Measurements from ENCODE around the gene RHBDD2. TPM values are rescaled to one million over a fixed set of nuclear protein-coding genes. Genes with fewer than 3 reads are reported as not detected.
"Not testable (repeated sequence)": the region's sequence is repeated elsewhere in the genome, so short reads cannot be mapped to it uniquely, and the experiment has no call there.

RHBDD2 gene
- total RNA-seq, 1 donor from 2014 or later, result 32.8 TPM

DNA sequence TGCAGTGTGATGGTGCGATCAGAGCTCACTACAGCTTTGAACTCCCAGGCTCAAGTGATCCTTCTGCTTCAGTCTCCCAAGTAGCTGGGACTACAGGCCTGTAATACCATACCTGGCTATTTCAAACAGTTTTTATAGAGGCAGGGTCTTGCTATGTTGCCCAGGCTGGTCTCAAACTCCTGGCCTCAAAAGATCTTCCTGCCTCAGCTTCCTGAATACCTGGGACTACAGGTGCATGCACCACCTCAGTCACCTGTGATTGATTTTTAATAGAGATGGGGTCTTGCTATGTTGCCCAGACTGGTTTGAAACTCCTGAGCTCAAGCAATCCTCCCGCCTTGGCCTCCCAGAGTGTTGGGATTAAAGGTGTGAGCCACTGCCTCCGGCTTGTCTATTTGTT, 38.8 kb upstream of the RHBDD2 start:
- peaks cover 2% of the 10 kb centered on the region for H3K4me1 Mint-ChIP-seq
- TF ChIP-seq, protein P1, sequence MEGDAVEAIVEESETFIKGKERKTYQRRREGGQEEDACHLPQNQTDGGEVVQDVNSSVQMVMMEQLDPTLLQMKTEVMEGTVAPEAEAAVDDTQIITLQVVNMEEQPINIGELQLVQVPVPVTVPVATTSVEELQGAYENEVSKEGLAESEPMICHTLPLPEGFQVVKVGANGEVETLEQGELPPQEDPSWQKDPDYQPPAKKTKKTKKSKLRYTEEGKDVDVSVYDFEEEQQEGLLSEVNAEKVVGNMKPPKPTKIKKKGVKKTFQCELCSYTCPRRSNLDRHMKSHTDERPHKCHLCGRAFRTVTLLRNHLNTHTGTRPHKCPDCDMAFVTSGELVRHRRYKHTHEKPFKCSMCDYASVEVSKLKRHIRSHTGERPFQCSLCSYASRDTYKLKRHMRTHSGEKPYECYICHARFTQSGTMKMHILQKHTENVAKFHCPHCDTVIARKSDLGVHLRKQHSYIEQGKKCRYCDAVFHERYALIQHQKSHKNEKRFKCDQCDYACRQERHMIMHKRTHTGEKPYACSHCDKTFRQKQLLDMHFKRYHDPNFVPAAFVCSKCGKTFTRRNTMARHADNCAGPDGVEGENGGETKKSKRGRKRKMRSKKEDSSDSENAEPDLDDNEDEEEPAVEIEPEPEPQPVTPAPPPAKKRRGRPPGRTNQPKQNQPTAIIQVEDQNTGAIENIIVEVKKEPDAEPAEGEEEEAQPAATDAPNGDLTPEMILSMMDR (IDR thresholded peaks at IDR 0.05), result no peak
- no peaks in the 10 kb centered on the region for H3K27me3 Mint-ChIP-seq
- CTCF ChIA-PET, result no interaction called here
- intact Hi-C loops (cut with micrococcal nuclease), result no loop called here
- no peak overlapping the region for H3K27ac Mint-ChIP-seq
- POLR2A ChIA-PET, result no interaction called here
- no peaks in the 10 kb centered on the region for H3K9me3 Mint-ChIP-seq
- no peak overlapping the region for H3K4me3 Mint-ChIP-seq
- no peaks in the 10 kb centered on the region for H3K36me3 Mint-ChIP-seq (ENCODE audit: low read depth)
- DNase-seq, result no peak
- ATAC-seq (ENCODE audit: low read depth), result no peak

DNA sequence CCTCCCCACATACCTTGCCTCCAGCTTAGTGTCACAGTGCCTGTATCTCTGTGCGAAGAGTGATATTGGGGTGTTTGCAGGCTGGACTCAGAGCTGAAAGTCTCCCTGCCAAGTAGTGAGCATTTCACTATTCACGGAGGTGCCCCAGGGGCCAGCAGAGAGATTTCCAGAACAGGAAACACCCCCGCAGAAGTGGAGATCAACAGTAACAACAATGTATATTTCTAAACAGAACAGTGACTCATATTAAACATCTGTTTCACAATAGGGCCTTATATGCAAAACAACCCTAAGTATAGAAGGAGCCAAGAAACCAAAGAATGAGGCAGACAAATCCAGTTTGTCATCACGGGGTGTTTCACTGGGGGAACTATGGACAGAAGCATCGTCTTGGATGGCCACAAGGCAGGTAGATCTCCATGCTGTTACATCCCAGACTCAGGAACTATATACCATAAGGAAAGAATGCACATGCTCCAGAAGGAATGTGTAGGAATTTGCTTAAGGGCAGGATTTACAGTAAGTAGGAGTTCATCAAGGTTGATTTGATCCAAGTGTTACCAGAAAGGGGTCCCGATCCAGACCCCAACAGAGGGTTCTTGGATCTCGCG, 35.9 kb upstream of the RHBDD2 start:
- no peaks in the 10 kb centered on the region for H3K9me3 Mint-ChIP-seq
- peaks cover 2% of the 10 kb centered on the region for H3K4me1 Mint-ChIP-seq
- H3K27ac Mint-ChIP-seq, result no peak overlapping the region
- ChIA-PET POLR2A (interaction anchor here (0.6 kb wide), 1 partner anchor 32 kb away, joined by 4 read pairs; no protein-coding TSS in a partner anchor), CTCF (no interaction called here)
- no peaks in the 10 kb centered on the region for H3K27me3 Mint-ChIP-seq
- H3K4me3 Mint-ChIP-seq, result no peak overlapping the region
- intact Hi-C loops (cut with micrococcal nuclease), result no loop called here
- TF ChIP-seq, protein P1 (IDR thresholded peaks at IDR 0.05), result no peak
- peak; percentile 56 for ATAC-seq (ENCODE audit: low read depth)
- H3K36me3 Mint-ChIP-seq (ENCODE audit: low read depth), result no peaks in the 10 kb centered on the region
- DNase-seq, result no peak

DNA sequence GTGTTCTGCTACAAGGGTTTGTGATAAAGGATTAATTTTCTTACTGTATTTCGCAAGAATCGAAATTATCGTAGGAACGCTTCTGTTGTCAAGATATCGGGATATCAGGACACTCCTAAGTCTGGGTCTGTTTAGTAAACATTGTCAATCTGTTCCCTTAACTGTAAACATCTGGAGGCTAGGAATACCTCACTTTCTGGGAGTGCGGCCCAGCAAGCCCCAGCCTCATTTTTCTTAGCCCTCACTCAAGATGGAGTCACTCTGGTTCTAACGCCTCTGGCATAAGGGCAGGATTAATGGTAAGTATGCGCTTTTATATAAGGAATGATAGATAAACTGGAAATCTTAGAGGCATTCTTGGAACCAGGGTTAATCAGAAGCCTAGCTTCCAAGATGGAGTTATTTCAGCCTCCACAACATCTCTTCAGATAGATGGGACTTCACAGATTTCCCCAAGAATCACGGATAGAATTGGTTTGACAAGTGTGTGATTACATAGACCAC, 35.2 kb upstream of the RHBDD2 start:
- Mint-ChIP-seq H3K4me1 (peaks cover 2% of the 10 kb centered on the region), H3K27me3 (no peaks in the 10 kb centered on the region), H3K4me3 (no peak overlapping the region), H3K36me3 (ENCODE audit: low read depth) (no peaks in the 10 kb centered on the region), H3K9me3 (no peaks in the 10 kb centered on the region), H3K27ac (no peak overlapping the region)
- no peak for DNase-seq
- TF ChIP-seq, protein P1 (IDR thresholded peaks at IDR 0.05), result no peak
- ATAC-seq (ENCODE audit: low read depth), result no peak
- POLR2A ChIA-PET, result interaction anchor here (0.6 kb wide), 1 partner anchor 33 kb away, joined by 4 read pairs; no protein-coding TSS in a partner anchor
- CTCF ChIA-PET, result no interaction called here
- intact Hi-C loops (cut with micrococcal nuclease), result no loop called here

DNA sequence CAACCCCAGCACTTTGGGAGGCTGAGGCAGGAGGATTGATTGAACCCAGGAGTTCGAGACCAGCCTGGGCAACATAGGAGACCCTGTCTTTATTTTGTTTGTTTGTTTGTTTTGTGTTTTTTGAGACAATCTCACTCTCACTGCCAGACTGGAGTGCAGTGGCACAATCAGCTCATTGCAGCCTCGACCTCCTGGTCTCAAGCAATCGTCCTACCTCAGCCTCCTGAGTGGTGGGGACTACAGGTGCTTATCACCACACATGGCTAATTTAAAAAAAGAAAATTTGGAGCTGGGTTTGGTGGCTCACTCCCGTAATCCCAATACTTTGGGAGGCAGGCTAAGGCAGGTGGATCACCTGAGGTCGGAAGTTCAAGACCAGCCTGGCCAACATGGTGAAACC, 34.7 kb upstream of the RHBDD2 start:
- no peaks in the 10 kb centered on the region for H3K27me3 Mint-ChIP-seq
- intact Hi-C loops (cut with micrococcal nuclease), result no loop called here
- H3K9me3 Mint-ChIP-seq, result no peaks in the 10 kb centered on the region
- H3K27ac Mint-ChIP-seq, result no peak overlapping the region
- DNase-seq (no peak), ATAC-seq (ENCODE audit: low read depth) (no peak)
- H3K36me3 Mint-ChIP-seq (ENCODE audit: low read depth), result no peaks in the 10 kb centered on the region
- TF ChIP-seq, protein P1 (IDR thresholded peaks at IDR 0.05), result no peak
- CTCF ChIA-PET, result no interaction called here
- no peak overlapping the region for H3K4me3 Mint-ChIP-seq
- POLR2A ChIA-PET, result no interaction called here
- H3K4me1 Mint-ChIP-seq, result peaks cover 2% of the 10 kb centered on the region

DNA sequence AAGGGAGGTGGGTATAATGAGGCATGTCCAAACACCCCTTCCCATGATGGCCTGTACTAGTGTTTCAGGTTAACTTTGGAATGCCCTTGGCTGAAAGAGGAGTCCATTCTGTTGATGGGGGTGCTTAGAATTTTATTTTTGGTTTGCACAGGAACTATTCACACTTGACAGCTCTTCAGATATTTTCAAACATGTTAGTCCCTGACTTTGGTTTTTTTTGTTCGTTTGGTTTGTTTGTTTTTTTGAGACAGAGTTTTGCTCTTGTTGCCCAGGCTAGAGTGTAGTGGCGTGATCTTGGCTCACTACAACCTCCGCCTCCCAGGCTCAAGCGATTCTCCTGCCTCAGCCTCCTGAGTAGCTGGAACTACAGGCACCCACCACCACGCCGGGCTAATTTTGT, 33.7 kb upstream of the RHBDD2 start:
- H3K27me3 Mint-ChIP-seq; H3K4me1 Mint-ChIP-seq; H3K4me3 Mint-ChIP-seq; H3K9me3 Mint-ChIP-seq; ATAC-seq (ENCODE audit: low read depth); POLR2A ChIA-PET; H3K36me3 Mint-ChIP-seq (ENCODE audit: low read depth); CTCF ChIA-PET; H3K27ac Mint-ChIP-seq; intact Hi-C loops (cut with micrococcal nuclease); DNase-seq: not testable (repeated sequence)

DNA sequence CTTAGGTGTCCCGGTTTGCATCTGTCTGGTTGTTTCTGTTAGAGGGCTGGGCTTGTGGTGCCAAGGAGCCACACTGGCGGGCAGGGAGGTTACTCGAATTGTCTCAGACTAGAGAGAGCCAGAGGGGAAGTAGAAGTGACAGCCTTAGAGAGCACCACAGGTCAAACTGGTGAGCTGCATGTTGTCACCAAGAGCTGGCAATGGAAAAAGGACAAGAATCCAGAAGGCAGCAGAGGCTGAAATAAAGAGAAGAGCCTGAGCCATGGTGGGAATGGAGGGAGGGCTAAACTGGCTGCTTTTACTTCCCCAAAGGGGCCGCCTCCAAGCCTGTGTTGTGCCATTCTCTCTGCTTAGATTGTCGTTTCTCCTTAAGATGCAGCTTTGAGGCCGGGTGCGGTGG, 31.1 kb upstream of the RHBDD2 start:
- no peak overlapping the region for H3K27ac Mint-ChIP-seq
- H3K36me3 Mint-ChIP-seq (ENCODE audit: low read depth), result no peaks in the 10 kb centered on the region
- DNase-seq (no peak), ATAC-seq (ENCODE audit: low read depth) (no peak)
- peaks cover 1% of the 10 kb centered on the region for H3K4me1 Mint-ChIP-seq
- H3K9me3 Mint-ChIP-seq, result no peaks in the 10 kb centered on the region
- intact Hi-C loops (cut with micrococcal nuclease), result no loop called here
- ChIA-PET CTCF (no interaction called here), POLR2A (interaction anchor here (0.6 kb wide), 1 partner anchor 9 kb away, joined by 5 read pairs; no protein-coding TSS in a partner anchor)
- no peak overlapping the region for H3K4me3 Mint-ChIP-seq
- H3K27me3 Mint-ChIP-seq, result no peaks in the 10 kb centered on the region
- TF ChIP-seq, protein P1 (IDR thresholded peaks at IDR 0.05), result no peak
